NCI-H2196 (cell line): ENCODE results near the gene HAGH.

Experiments
- DNase-seq: peaks from one replicate; lab custom pipeline; 2025; ENCODE audit not compliant: unreplicated experiment; lab: John Stamatoyannopoulos, UW

Gene HAGH

GRCh38 chr16:1775006-1775845, 51.4 kb downstream of the HAGH start:
- no peak for DNase-seq

- no peak for DNase-seq
These were observed 52.2 kb downstream of the HAGH start for GRCh38 chr16:1774448-1774780.

GRCh38 chr16:1773703-1774447, 52.8 kb downstream of the HAGH start:
- no peak for DNase-seq

DNA sequence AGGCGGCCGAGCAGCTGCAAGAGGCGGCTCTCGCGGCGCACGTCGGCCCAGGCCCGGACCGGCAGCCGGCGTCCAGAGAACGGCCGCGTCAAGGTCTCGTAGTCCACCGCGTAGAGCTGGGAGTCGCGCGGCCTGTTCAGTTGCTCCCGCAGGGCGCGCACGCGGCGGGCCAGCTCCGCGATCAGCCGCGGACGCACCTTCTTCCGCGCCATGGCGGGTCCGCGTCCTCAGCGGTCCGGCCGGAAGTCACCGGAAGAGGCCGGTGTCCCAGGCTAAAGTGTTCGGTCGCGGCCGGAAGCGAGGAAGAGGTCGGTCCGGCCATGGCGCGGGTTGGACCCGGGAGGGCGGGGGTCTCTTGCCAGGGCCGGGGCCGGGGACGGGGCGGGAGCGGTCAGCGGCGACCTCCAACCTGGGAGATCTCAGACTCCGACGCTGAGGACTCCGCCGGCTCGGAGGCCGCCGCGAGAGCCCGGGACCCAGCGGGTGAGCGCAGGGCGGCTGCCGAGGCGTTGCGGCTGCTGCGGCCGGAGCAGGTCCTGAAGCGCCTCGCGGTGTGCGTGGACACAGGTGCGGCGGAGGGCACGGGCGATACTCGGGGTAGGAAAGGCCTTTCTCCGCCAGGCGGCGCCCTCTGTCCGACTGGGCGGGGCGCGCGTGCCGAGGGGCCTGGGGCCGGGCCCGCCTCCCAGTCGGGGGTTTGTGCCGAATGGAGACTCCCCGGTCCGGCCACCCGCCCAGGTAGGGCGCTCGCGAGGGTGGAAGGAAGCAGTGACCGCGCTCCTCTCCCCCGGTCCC, 53.5 kb downstream of the HAGH start, which contains the start of gene MRPS34:
Gene MRPS34, minus strand, starts transcription at position 227 of the 795 bp plus-strand sequence. Its CDS starts 15 bp downstream, at position 212.
- peak; percentile 87 for DNase-seq

GRCh38 chr16:1772362-1772907, 54.2 kb downstream of the HAGH start, which contains the start of gene EME2:
EME2 (plus strand) TSS chr16:1772810; CDS start chr16:1773228, 418 bp downstream.
- no peak for DNase-seq

- DNase-seq = no peak
These were observed 54.7 kb downstream of the HAGH start for GRCh38 chr16:1771864-1772361.

DNA sequence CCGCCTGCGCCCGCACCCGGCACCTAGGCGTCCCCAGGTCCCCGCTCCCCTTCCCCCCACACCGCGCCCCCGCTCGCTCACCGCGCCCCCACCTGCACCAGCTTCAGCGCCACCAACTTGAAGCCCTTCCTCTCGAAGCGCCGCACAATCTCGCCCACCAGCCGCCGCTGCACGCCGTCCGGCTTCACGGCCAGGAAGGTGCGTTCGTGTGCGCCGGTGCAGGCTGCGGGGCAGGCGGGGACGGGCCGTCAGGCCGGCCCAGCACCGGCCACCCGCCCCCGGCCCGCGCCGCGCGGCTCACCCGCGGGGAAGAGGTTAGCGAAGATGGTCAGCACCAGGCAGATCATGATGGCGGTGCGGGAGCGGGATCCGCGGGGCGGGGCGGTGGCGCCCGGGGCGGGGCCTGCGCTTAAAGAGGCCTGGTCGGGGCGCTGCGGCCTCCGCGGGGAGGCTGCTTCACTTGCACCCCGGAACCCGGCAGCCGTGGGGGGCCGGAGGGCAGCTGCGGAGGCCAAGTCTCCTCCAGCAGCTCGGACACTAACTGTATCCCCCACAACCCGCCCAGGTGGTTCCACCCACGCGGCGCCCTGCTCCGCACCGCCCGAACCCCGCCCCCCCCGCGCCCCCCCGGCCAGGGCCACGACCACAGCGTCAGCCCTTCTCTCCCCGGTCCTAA, 55.3 kb downstream of the HAGH start, which contains the start of gene NME3:
Gene NME3, minus strand, starts transcription at position 356 of the 676 bp plus-strand sequence. Its CDS starts 9 bp downstream, at position 347.
- DNase-seq = peak; percentile 66

GRCh38 chr16:1770328-1771187, 56.1 kb downstream of the HAGH start:
- DNase-seq = peak; percentile 93

- no peak for DNase-seq
These were observed 57.0 kb downstream of the HAGH start for GRCh38 chr16:1769402-1770300.

DNA sequence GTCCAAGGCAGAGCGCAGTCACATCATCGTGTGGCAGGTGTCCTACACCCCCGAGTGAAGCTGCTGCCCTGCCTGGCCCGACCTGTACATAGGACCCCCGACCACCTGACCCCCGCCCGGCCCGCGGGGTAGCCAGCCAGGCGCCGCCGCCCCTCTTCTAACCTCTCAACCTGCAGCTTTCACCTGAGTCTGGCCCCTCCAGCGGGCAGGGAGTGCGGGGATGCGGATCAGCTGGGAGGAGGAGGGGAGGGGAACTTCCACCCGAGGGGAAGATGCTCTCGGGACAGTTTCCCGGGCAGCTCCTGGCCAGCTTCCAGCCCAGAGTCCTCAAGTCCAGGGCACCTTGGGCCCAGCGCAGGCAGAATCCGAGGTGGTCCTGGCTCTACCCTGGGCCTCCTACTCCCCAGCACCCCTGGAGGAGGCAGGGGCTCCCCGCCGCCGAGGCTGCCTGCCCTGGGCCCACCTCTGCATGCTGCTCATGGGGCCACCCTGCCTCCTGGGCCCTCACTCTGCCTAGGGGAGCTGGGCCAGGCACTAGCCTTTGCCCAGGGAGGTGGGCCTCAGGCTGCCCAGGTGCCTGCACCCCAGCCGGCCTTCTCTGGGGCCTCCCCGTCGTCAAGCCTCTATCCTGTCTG, 57.7 kb downstream of the HAGH start:
- no peak for DNase-seq

GRCh38 chr16:1768061-1768766, 58.4 kb downstream of the HAGH start:
- no peak for DNase-seq

DNA sequence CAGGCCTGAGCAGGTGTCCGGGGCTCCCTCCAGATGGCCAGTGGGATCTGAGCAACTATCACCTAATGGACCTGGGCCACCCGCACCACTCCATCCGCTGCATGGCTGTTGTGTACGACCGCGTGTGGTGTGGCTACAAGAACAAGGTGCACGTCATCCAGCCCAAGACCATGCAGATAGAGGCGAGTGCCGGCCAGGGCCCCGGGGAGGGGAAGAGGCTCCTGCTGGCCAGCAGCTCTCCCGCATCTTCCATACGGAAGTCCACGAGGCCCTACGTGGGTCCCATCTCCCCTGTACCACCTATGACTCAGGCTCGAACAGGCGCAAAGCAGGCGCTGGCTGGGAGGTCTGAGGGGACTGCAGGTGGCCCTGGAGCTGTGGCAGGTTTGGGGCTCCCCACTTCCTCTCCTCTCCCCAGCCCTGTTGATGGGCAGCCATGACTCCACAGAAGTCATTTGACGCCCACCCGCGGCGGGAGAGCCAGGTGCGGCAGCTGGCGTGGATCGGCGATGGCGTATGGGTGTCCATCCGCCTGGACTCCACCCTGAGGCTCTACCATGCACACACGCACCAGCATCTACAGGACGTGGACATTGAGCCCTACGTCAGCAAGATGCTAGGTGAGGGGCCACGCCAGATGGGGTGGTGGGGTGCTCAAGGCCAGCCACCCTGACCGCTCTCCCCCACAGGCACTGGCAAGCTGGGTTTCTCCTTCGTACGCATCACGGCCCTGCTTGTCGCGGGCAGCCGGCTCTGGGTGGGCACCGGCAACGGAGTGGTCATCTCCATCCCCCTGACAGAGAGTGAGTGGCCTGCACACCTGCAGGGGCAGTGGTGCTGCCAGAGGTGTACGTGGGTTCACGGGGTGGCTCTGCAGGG, 59.3 kb downstream of the HAGH start:
- DNase-seq = no peak

DNA sequence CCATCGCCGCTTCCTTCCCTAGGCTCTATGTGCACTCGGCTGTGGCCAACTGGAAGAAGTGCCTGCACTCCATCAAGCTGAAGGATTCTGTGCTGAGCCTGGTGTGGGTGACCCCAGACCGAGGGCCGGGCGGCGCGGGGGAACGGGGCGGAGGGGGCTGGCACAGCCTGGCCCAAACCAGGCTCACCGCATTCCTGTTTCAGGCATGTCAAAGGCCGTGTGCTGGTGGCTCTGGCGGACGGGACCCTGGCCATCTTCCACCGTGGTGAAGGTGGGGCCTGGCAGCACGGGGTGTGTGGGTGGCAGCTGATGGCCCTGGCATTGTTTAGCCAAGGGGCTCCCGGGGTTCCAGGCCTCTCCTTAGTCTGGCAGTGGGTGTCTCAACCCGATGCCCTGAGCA, 59.9 kb downstream of the HAGH start:
- no peak for DNase-seq

DNA sequence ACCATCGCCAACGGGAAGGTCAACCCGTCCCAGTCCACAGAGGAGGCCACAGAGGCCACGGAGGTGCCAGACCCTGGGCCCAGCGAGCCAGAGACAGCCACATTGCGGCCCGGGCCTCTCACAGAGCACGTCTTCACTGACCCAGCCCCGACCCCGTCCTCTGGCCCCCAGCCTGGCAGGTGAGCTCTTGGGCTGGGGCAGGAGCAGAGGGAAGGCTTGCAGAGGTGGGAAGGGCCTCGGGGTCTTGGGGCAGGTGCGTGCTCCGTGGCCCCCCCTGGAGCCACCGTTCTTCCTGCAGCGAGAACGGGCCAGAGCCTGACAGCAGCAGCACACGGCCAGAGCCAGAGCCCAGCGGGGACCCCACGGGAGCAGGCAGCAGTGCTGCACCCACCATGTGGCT, 60.4 kb downstream of the HAGH start:
- DNase-seq = no peak

- DNase-seq = no peak
These were observed 60.8 kb downstream of the HAGH start for GRCh38 chr16:1765826-1766225.

DNA sequence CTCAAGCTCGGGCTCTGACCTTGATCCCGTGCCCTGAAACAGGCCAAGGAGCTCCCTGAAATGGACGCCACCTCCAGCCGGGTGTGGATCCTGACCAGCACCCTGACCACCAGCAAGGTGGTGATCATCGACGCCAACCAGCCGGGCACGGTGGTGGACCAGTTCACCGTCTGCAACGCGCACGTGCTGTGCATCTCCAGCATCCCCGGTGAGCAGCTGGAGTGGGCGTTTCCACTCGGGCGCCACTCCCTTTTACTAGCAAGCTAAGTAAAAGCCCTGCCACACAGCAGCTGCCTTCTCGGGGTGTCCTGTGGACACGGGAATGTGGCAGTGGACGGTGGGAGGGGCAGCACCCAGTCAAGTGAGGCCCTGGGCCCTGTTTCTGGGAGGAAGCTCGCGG, 61.7 kb downstream of the HAGH start:
- no peak for DNase-seq
